ENCODE measurements around the gene CAMTA1. TPM values are rescaled to one million over a fixed set of nuclear protein-coding genes. Genes with fewer than 3 reads are reported as not detected.

Gene CAMTA1
- total RNA-seq, 1 experiment from 2014 or later = 69.5 TPM

DNA sequence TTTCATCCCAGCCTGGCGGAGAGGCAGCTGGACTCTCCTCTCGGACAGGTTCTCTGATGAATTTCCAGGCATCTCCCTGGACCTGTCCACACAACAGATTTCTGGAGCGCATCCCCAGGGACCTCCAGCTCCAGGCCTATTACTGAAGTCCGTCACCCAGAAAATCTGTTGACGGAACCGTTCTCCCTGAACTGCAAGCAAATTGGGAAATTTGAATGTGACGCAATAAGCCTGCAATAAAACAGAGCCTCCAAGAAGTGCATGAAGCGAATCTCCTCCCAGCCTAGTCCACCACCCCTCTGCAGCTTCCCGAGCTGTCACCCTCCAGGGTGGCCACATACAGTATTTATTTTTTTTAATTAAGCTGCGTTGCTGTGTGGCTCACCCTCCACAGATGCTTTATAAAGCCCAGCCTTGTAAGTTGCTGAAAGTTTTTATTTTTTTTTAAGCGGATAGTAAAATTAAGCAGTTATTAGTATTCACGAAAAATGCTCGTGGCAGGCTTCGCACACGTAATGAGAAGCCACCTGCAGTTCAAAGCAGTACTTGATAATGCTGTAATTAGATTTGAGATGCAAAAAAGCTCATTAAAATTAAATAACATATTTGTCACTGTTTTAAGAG is 173.3 kb downstream of the CAMTA1 start:
- no peaks in the 10 kb centered on the region for H3K9me2 ChIP-seq (ENCODE audit: insufficient read depth)
- DNase-seq (ENCODE audit: low read depth, low spot score) (no peak), ATAC-seq (no peak)
- TF ChIP-seq FOSL1 (IDR thresholded peaks at IDR 0.05; ENCODE audit: low read depth) (no peak), EGR1 (IDR thresholded peaks at IDR 0.05; ENCODE audit: low read depth) (no peak), YY1 (IDR thresholded peaks at IDR 0.05; ENCODE audit: extremely low read depth, insufficient replicate concordance, low read depth, low read length) (no peak), EZH2phosphoT487 (IDR thresholded peaks at IDR 0.05; ENCODE audit: borderline replicate concordance) (no peak), TCF7L2 (IDR thresholded peaks at IDR 0.05; ENCODE audit: borderline replicate concordance, extremely low read depth, insufficient read depth, insufficient read length) (no peak), SP1 (IDR thresholded peaks at IDR 0.05; ENCODE audit: low read depth) (no peak), CEBPB (IDR thresholded peaks at IDR 0.05; ENCODE audit: low read depth) (no peak), SIN3A (IDR thresholded peaks at IDR 0.05; ENCODE audit: low read depth) (no peak), RAD21 (IDR thresholded peaks at IDR 0.05; ENCODE audit: low read depth) (no peak), POLR2A (IDR thresholded peaks at IDR 0.05; ENCODE audit: borderline replicate concordance, extremely low read depth, insufficient read depth, insufficient read length) (no peak), SRF (IDR thresholded peaks at IDR 0.05; ENCODE audit: low read depth) (no peak), JUND (IDR thresholded peaks at IDR 0.05) (no peak), POLR2AphosphoS5 (IDR thresholded peaks at IDR 0.05; ENCODE audit: low read depth, low read length) (no peak), ELF1 (IDR thresholded peaks at IDR 0.05; ENCODE audit: borderline replicate concordance, low read depth) (no peak)
- TF ChIP-seq, protein P1, sequence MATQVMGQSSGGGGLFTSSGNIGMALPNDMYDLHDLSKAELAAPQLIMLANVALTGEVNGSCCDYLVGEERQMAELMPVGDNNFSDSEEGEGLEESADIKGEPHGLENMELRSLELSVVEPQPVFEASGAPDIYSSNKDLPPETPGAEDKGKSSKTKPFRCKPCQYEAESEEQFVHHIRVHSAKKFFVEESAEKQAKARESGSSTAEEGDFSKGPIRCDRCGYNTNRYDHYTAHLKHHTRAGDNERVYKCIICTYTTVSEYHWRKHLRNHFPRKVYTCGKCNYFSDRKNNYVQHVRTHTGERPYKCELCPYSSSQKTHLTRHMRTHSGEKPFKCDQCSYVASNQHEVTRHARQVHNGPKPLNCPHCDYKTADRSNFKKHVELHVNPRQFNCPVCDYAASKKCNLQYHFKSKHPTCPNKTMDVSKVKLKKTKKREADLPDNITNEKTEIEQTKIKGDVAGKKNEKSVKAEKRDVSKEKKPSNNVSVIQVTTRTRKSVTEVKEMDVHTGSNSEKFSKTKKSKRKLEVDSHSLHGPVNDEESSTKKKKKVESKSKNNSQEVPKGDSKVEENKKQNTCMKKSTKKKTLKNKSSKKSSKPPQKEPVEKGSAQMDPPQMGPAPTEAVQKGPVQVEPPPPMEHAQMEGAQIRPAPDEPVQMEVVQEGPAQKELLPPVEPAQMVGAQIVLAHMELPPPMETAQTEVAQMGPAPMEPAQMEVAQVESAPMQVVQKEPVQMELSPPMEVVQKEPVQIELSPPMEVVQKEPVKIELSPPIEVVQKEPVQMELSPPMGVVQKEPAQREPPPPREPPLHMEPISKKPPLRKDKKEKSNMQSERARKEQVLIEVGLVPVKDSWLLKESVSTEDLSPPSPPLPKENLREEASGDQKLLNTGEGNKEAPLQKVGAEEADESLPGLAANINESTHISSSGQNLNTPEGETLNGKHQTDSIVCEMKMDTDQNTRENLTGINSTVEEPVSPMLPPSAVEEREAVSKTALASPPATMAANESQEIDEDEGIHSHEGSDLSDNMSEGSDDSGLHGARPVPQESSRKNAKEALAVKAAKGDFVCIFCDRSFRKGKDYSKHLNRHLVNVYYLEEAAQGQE (IDR thresholded peaks at IDR 0.05; ENCODE audit: low read depth) = no peak
- TF ChIP-seq, protein P2, sequence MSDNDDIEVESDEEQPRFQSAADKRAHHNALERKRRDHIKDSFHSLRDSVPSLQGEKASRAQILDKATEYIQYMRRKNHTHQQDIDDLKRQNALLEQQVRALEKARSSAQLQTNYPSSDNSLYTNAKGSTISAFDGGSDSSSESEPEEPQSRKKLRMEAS (IDR thresholded peaks at IDR 0.05) = no peak
- TF ChIP-seq, protein P3, sequence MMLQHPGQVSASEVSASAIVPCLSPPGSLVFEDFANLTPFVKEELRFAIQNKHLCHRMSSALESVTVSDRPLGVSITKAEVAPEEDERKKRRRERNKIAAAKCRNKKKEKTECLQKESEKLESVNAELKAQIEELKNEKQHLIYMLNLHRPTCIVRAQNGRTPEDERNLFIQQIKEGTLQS (IDR thresholded peaks at IDR 0.05) = no peak
- no peaks in the 10 kb centered on the region for H4K20me1 ChIP-seq (ENCODE audit: insufficient read depth)
- no TSS peak for BruUV-seq (replicated peaks)
- CTCF ChIA-PET = no interaction called here
- no peak overlapping the region for H3K4me3 ChIP-seq (replicated peaks in 1 of 2; ENCODE audit: low read depth in 1 of 2, low read length in 2 of 2)
- H3K27me3 ChIP-seq (ENCODE audit: insufficient read depth, low read length) = no peaks in the 10 kb centered on the region
- peaks cover 21 to 41% of the 10 kb centered on the region in 2 experiments for H3K4me1 ChIP-seq (ENCODE audit: control insufficient read depth in 1 of 2, insufficient read depth in 2 of 2, low read length in 2 of 2)
- H2AFZ ChIP-seq (ENCODE audit: low read depth, low read length, poor library complexity, severe bottlenecking) = no peak overlapping the region
- H3K9ac ChIP-seq (ENCODE audit: low read length) = no peak overlapping the region
- no peak overlapping the region for H3K27ac ChIP-seq (ENCODE audit: low read depth, low read length)
- H3K79me2 ChIP-seq (ENCODE audit: insufficient read depth, low read length) = no peaks in the 10 kb centered on the region
- POLR2A ChIA-PET = no interaction called here
- no peak overlapping the region for H3K4me2 ChIP-seq (ENCODE audit: low read length)
- RAD21 ChIA-PET (ENCODE audit: low non-redundant PET in 1 of 2, low total read pairs in 2 of 2, uncharacterized antibody in 2 of 2, unreplicated experiment in 2 of 2) = no interaction called here
- no peaks in the 10 kb centered on the region for H3K9me3 ChIP-seq (ENCODE audit: control insufficient read depth in 1 of 2, insufficient read depth in 1 of 2, low read depth in 1 of 2, low read length in 2 of 2)
- no peaks in the 10 kb centered on the region for H3K36me3 ChIP-seq (ENCODE audit: control insufficient read depth in 1 of 2, insufficient read depth in 2 of 2, low read length in 2 of 2)
- intact Hi-C loops (cut with micrococcal nuclease) = no loop called here

Measured in HCT116 (cell line).